Neuron (in vitro differentiated cells): Measurements from ENCODE around the gene GPS1.

Experiments
- H2AFZ ChIP-seq: one replicate; pipeline ENCODE4 v1.6.1; 2013; ENCODE audit warnings: low read depth, mild to moderate bottlenecking, inconsistent platforms, low read length, moderate library complexity
- H3K27me3 ChIP-seq: one replicate; pipeline ENCODE4 v1.6.1; 2013; ENCODE audit warnings: low read length; ENCODE audit not compliant: insufficient read depth
- H3K36me3 ChIP-seq: one replicate; pipeline ENCODE4 v1.6.1; 2013; ENCODE audit warnings: low read length; ENCODE audit not compliant: insufficient read depth
- H3K4me1 ChIP-seq: one replicate; pipeline ENCODE4 v1.6.1; 2013; ENCODE audit warnings: low read length; ENCODE audit not compliant: insufficient read depth
- H3K4me3 ChIP-seq: 2 replicates; pipeline ENCODE4 v1.5.1; 2013; ENCODE audit warnings: mild to moderate bottlenecking, low read length, moderate library complexity
- H3K9me3 ChIP-seq: one replicate; pipeline ENCODE4 v1.6.1; 2013; ENCODE audit warnings: low read length

GPS1 gene

DNA sequence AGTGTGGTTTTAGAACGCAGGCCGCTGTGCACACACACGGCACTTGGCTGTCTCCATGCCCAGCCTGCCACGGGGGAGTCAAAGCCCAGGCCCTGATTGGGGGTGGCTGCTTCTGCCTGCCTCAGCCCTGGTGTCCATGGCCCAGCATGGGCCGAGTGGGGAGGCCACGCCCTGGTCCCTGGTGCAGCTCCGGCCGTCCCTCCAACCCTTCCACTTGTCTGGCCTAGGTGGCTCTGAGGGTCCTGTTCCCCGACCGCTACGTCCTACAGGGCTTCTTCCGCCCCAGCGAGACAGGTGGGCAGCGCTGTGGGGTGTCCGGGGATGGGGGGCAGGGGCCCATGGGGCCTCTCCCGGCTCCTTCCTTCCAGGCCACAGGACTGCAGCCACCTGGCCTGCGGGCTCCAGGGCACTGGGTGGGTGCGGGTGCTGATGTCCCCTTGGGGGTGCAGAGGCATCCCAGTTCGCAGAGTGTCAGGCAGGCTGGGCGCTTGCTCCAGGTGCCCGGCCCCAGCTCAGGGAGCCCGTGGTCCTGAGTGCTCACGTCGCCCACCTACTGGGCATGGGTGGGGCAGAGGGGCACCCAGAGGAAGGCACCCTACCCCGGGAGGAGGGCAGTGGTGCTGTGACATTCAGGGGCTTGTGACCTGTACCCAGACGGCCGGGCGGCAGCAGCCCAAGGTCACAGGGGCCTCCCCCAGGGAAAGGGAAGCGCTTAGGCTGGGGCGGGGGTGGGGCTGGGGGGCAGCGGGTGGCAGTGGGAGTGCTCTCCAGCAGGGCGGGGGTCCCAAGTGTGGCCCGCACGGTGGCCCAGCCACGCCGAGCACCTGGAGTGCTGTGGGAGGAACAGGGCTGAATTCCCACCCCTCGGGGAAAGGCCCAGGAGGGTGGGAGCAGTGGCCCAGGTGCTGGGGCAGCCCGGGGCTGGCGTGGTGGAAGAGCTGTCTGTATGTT, 40.8 kb upstream of the GPS1 start:
- no peak overlapping the region for H3K4me3 ChIP-seq
- no peaks in the 10 kb centered on the region for H3K27me3 ChIP-seq
- H3K36me3 ChIP-seq: peaks cover 5% of the 10 kb centered on the region
- H3K9me3 ChIP-seq: no peaks in the 10 kb centered on the region
- no peak overlapping the region for H2AFZ ChIP-seq
- H3K4me1 ChIP-seq: peaks cover 16% of the 10 kb centered on the region

DNA sequence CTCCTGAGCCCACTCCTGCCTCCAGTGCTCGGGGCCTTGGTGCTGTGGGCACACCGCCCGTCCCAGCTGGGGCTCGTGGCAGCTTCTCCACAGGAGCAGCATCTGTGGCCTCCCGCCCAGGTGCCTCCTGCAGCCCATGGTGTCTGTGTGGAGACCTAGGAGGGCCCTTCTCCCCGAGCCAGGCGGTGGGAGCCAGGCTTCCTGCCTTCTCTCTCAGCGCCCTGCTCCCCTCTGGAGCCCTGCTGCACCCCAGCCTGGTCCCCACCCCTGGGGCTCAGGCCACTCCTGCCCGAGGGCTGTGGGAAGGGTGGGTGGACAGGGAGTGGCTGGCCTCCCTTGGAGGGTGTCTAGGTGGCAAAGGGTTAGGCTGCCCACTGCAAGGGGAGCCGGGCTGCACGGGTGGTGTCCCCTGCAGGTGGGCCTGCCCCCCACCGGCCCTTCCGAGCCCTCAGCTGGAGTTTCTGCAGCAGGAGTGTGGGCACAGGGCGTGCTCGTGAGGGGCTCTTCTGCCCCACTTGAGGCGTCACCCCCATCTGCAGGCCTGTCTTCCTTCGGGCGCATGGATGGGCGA, 40.0 kb upstream of the GPS1 start:
- H3K4me3 ChIP-seq: no peak overlapping the region
- no peaks in the 10 kb centered on the region for H3K27me3 ChIP-seq
- peaks cover 5% of the 10 kb centered on the region for H3K36me3 ChIP-seq
- no peaks in the 10 kb centered on the region for H3K9me3 ChIP-seq
- peaks cover 16% of the 10 kb centered on the region for H3K4me1 ChIP-seq
- H2AFZ ChIP-seq: no peak overlapping the region

GRCh38 chr17:82012261-82012639, 39.4 kb upstream of the GPS1 start:
- no peaks in the 10 kb centered on the region for H3K9me3 ChIP-seq
- no peaks in the 10 kb centered on the region for H3K27me3 ChIP-seq
- H2AFZ ChIP-seq: no peak overlapping the region
- peaks cover 16% of the 10 kb centered on the region for H3K4me1 ChIP-seq
- H3K4me3 ChIP-seq: no peak overlapping the region
- peaks cover 5% of the 10 kb centered on the region for H3K36me3 ChIP-seq

DNA sequence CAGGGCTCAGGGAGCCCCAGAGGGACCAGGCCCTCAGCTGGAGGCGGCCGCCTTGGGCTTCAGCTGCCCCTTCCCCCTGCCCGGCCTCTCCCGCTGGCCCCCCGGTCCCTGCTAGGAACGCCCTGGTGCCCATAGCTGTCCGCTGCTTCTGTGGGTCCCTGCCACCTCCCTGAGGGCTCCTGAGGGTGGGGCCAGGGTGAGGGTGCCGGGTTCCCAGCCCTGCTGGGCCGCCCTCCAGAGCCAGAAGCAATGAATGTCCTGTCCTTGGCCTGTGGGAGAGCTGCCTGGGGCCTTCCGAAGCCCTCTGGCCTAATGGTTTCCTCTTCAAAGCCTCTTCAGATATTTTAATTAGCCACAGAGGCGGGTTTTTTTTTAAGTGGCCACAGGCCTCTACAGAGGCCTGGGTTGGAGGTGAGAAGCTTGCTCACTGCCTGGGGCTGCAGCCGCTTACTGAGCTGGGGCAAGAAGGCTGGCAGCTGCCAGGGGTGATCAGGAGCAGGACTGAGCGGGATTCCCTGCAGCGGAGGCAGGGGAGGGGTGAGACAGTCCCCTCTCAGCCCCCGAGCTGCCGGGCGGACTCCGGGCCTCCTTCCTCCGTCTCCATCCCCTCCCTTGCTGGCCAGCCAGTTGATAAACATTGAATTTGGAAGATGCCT, 38.9 kb upstream of the GPS1 start:
- H3K27me3 ChIP-seq: no peaks in the 10 kb centered on the region
- H3K36me3 ChIP-seq: peaks cover 5% of the 10 kb centered on the region
- no peaks in the 10 kb centered on the region for H3K9me3 ChIP-seq
- H2AFZ ChIP-seq: no peak overlapping the region
- no peak overlapping the region for H3K4me3 ChIP-seq
- peaks cover 16% of the 10 kb centered on the region for H3K4me1 ChIP-seq

DNA sequence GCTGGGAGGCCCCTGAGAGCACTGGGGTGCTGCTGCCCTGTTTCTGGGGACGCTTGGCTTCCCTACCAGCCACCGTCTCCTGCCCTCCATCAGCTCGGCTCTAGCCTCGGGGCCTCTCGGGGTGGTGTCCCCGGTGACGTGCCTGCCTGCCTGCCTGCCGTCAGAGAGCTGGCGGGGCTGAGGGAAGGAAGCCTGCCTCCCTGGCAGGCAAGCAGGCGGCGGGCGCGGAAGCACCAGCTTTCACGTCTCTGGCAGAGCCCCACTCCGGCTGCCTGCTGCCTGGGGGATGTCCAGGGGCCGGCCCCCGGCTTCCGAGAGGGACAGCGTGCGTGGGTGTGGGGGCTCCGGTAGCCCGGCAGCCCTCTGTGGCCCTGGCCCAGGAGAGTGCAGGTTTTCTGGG, 38.4 kb upstream of the GPS1 start:
- H3K36me3 ChIP-seq: peaks cover 8% of the 10 kb centered on the region
- peaks cover 16% of the 10 kb centered on the region for H3K4me1 ChIP-seq
- H2AFZ ChIP-seq: no peak overlapping the region
- H3K9me3 ChIP-seq: no peaks in the 10 kb centered on the region
- no peak overlapping the region for H3K4me3 ChIP-seq
- no peaks in the 10 kb centered on the region for H3K27me3 ChIP-seq

DNA sequence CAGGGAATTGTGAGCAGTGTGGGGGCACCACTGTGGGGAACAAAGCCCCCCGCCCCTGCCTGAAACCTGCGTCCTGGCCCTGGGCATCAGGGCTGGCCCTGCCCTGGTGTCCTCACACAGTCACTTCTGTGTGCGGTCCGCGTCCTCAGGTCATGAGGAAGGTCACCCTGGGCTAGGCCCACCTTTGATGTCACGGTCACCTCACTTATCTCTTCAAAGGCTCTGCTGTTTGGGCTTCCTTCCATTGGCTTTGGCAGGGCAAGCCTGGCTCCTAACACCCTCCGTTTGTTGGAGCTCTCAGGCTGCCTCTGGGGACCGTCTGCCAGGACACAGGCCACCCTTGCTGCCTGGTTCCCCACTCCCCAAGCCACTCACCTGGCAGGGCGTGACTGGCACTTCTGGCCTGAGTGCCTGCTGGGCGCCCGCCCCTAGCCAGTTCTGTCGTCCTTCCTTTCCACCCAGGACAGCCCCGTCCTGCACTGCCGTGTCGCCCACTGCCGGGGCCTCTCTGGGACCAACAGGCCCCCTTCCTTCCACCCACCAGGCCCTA, 37.9 kb upstream of the GPS1 start:
- Histone ChIP-seq H3K4me3 (no peak overlapping the region), H3K27me3 (no peaks in the 10 kb centered on the region), H2AFZ (no peak overlapping the region), H3K9me3 (no peaks in the 10 kb centered on the region), H3K4me1 (peaks cover 16% of the 10 kb centered on the region), H3K36me3 (peaks cover 9% of the 10 kb centered on the region)

DNA sequence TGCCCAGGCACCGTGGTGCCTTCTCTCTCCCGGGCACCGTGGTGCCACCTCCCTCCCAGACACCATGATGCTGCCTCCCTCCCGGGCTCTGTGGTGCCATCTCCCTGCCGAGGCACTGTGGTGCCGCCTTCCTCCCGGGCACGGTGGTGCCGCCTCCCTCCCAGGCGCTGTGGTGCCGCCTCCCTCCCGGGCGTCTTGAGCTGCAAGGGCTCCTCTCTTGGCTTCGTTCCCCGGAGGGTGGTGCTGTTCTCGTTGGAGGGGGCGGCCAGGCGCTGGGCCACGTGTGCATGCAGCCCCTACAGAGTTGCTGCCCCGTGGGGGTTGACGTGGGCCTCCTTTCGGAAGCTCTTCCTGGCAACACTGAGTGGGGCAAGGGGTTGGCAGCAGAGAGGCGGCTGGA, 37.3 kb upstream of the GPS1 start:
- Histone ChIP-seq H3K4me1 (peaks cover 16% of the 10 kb centered on the region), H3K27me3 (no peaks in the 10 kb centered on the region), H3K4me3 (no peak overlapping the region), H2AFZ (no peak overlapping the region), H3K9me3 (no peaks in the 10 kb centered on the region), H3K36me3 (peaks cover 9% of the 10 kb centered on the region)

GRCh38 chr17:82014971-82015310, 36.8 kb upstream of the GPS1 start:
- Histone ChIP-seq H2AFZ (no peak overlapping the region), H3K9me3 (no peaks in the 10 kb centered on the region), H3K36me3 (peaks cover 9% of the 10 kb centered on the region), H3K4me3 (no peak overlapping the region), H3K4me1 (peaks cover 16% of the 10 kb centered on the region), H3K27me3 (no peaks in the 10 kb centered on the region)

GRCh38 chr17:82015311-82015971, 36.3 kb upstream of the GPS1 start:
- H3K36me3 ChIP-seq: peaks cover 9% of the 10 kb centered on the region
- H3K4me1 ChIP-seq: peaks cover 16% of the 10 kb centered on the region
- no peaks in the 10 kb centered on the region for H3K27me3 ChIP-seq

GRCh38 chr17:82016061-82016874, 35.4 kb upstream of the GPS1 start:
- peaks cover 9% of the 10 kb centered on the region for H3K36me3 ChIP-seq
- no peaks in the 10 kb centered on the region for H3K27me3 ChIP-seq
- H3K4me1 ChIP-seq: peaks cover 18% of the 10 kb centered on the region

More at GRCh38 chr17:82015311-82015971, 36.3 kb upstream of the GPS1 start:
- Histone ChIP-seq H2AFZ (no peak overlapping the region), H3K9me3 (no peaks in the 10 kb centered on the region), H3K4me3 (no peak overlapping the region)

GRCh38 chr17:82016875-82017459, 34.7 kb upstream of the GPS1 start:
- Histone ChIP-seq H3K36me3 (peaks cover 4% of the 10 kb centered on the region), H2AFZ (no peak overlapping the region), H3K4me3 (no peak overlapping the region), H3K27me3 (no peaks in the 10 kb centered on the region), H3K4me1 (peaks cover 25% of the 10 kb centered on the region), H3K9me3 (no peaks in the 10 kb centered on the region)

More at GRCh38 chr17:82016061-82016874, 35.4 kb upstream of the GPS1 start:
- H3K4me3 ChIP-seq: no peak overlapping the region
- H2AFZ ChIP-seq: no peak overlapping the region
- no peaks in the 10 kb centered on the region for H3K9me3 ChIP-seq

GRCh38 chr17:82017612-82018151, 34.0 kb upstream of the GPS1 start:
- peaks cover 4% of the 10 kb centered on the region for H3K36me3 ChIP-seq
- H3K4me1 ChIP-seq: peaks cover 23% of the 10 kb centered on the region
- no peaks in the 10 kb centered on the region for H3K27me3 ChIP-seq
- no peaks in the 10 kb centered on the region for H3K9me3 ChIP-seq
- H3K4me3 ChIP-seq: no peak overlapping the region
- no peak overlapping the region for H2AFZ ChIP-seq
